ENCODE data around the gene PDXP. TPM values are rescaled to one million over a fixed set of nuclear protein-coding genes. Genes with fewer than 3 reads are reported as not detected.

PDXP gene
- total and polyA plus RNA-seq, 2 donors (not counting 3 experiments of a cell fraction or from before 2014, with no cell fraction given) = 18.0 to 20.0 TPM

DNA sequence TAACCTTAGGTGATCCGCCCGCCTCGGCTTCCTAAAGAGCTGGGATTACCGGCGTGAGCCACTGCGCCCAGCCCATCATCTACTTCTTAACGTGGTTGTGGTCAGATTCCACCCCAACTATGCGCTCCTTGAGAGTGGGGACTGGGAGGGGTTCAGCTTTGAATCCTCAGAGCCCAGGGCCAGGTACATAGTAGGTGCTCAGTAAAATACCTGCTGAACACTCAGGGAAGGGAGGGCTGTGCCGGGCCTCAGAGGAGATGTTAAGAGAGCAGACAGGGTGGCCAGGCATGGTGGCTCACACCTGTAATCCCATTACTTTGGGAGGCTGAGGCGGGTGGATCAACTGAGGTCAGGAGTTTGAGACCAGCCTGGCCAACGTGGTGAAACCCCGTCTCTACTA is 15.7 kb downstream of the PDXP start:
- POLR2A ChIA-PET = no interaction called here
- Histone ChIP-seq H2AFZ (ENCODE audit: low read depth, low read length) (no peak overlapping the region), H3K4me1 (ENCODE audit: control insufficient read depth, extremely low read depth, insufficient read depth, low read length) (peaks cover 9% of the 10 kb centered on the region), H3K36me3 (ENCODE audit: control insufficient read depth in 2 of 2, extremely low read depth in 1 of 2, insufficient read depth in 2 of 2, low read length in 2 of 2) (peaks cover 3 to 5% of the 10 kb centered on the region in 2 experiments), H3K9me3 (replicated peaks; ENCODE audit: control insufficient read depth, insufficient read depth, low read length) (no peaks in the 10 kb centered on the region), H3K27ac (ENCODE audit: insufficient read depth, low read depth, low read length) (no peak overlapping the region), H3K4me2 (ENCODE audit: insufficient read depth, low read length) (no peak overlapping the region), H3K9ac (replicated peaks; ENCODE audit: extremely low read depth, insufficient read depth, low read length) (no peak overlapping the region), H3K4me3 (replicated peaks in 1 of 3; ENCODE audit: insufficient read depth in 1 of 3, low read depth in 1 of 3, low read length in 3 of 3) (no peak overlapping the region), H3K9me1 (replicated peaks; ENCODE audit: control insufficient read depth, extremely low read depth, insufficient read depth, low read length) (no peaks in the 10 kb centered on the region), H3K79me2 (ENCODE audit: control insufficient read depth, insufficient read depth, low read length) (peaks cover 28% of the 10 kb centered on the region), H4K20me1 (replicated peaks; ENCODE audit: control insufficient read depth, extremely low read depth, insufficient read depth, low read length) (no peaks in the 10 kb centered on the region), H3K27me3 (ENCODE audit: control insufficient read depth in 2 of 2, insufficient read depth in 2 of 2, low read length in 2 of 2) (no peaks in the 10 kb centered on the region)
- no peak for DNase-seq (ENCODE audit: low read depth, low spot score)
- BruUV-seq (replicated peaks) = no TSS peak
- dilution Hi-C loops (cut with MboI; ENCODE audit: extremely low pct_ligation_motif_present, low sequenced_read_pairs) (no loop called here), intact Hi-C loops (cut with micrococcal nuclease) (no loop called here)
- TF ChIP-seq FOS (IDR thresholded peaks at IDR 0.05; ENCODE audit: borderline replicate concordance, insufficient read depth, low read length) = no peak
- no peak for TF ChIP-seq POLR2AphosphoS5 (IDR thresholded peaks at IDR 0.05; ENCODE audit: insufficient read depth, low read depth, low read length)
- no peak for TF ChIP-seq GATA2 (IDR thresholded peaks at IDR 0.05; ENCODE audit: insufficient read depth, insufficient read length, low read depth, low read length)
- no peak for TF ChIP-seq POLR2A (IDR thresholded peaks at IDR 0.05; ENCODE audit: low read depth, low read length)
- no peak for TF ChIP-seq JUN (IDR thresholded peaks at IDR 0.05; ENCODE audit: borderline replicate concordance, insufficient read depth, insufficient read length, low read depth)
- no peak for TF ChIP-seq MAX (IDR thresholded peaks at IDR 0.05; ENCODE audit: insufficient read depth, insufficient read length)
- no peak for TF ChIP-seq MYC (IDR thresholded peaks at IDR 0.05; ENCODE audit: low read depth, low read length)
- TF ChIP-seq EZH2 (IDR thresholded peaks at IDR 0.05; ENCODE audit: borderline replicate concordance, low read depth, low read length, severe bottlenecking) = no peak
- TF ChIP-seq, protein P1, sequence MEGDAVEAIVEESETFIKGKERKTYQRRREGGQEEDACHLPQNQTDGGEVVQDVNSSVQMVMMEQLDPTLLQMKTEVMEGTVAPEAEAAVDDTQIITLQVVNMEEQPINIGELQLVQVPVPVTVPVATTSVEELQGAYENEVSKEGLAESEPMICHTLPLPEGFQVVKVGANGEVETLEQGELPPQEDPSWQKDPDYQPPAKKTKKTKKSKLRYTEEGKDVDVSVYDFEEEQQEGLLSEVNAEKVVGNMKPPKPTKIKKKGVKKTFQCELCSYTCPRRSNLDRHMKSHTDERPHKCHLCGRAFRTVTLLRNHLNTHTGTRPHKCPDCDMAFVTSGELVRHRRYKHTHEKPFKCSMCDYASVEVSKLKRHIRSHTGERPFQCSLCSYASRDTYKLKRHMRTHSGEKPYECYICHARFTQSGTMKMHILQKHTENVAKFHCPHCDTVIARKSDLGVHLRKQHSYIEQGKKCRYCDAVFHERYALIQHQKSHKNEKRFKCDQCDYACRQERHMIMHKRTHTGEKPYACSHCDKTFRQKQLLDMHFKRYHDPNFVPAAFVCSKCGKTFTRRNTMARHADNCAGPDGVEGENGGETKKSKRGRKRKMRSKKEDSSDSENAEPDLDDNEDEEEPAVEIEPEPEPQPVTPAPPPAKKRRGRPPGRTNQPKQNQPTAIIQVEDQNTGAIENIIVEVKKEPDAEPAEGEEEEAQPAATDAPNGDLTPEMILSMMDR (IDR thresholded peaks at IDR 0.05; ENCODE audit: extremely low read depth in 1 of 2, insufficient read depth in 1 of 2, low read depth in 1 of 2, low read length in 2 of 2) = no peak
- CTCF ChIA-PET = interaction anchor here (4.0 kb wide), 1 partner anchor 31 kb away, joined by 70 read pairs; no protein-coding TSS in a partner anchor
- FAIRE-seq = no peak

Measured in endothelial cell of umbilical vein (primary cell).